ENCODE measurements around the gene WDR18. TPM values are rescaled to one million over a fixed set of nuclear protein-coding genes. Genes with fewer than 3 reads are reported as not detected.
A peak's percentile ranks its signal among the peaks of the same experiment; 100 is the strongest.

Gene WDR18
- total and polyA plus RNA-seq, 8 donors = 12.3 to 84.8 (median 23.3) TPM

DNA sequence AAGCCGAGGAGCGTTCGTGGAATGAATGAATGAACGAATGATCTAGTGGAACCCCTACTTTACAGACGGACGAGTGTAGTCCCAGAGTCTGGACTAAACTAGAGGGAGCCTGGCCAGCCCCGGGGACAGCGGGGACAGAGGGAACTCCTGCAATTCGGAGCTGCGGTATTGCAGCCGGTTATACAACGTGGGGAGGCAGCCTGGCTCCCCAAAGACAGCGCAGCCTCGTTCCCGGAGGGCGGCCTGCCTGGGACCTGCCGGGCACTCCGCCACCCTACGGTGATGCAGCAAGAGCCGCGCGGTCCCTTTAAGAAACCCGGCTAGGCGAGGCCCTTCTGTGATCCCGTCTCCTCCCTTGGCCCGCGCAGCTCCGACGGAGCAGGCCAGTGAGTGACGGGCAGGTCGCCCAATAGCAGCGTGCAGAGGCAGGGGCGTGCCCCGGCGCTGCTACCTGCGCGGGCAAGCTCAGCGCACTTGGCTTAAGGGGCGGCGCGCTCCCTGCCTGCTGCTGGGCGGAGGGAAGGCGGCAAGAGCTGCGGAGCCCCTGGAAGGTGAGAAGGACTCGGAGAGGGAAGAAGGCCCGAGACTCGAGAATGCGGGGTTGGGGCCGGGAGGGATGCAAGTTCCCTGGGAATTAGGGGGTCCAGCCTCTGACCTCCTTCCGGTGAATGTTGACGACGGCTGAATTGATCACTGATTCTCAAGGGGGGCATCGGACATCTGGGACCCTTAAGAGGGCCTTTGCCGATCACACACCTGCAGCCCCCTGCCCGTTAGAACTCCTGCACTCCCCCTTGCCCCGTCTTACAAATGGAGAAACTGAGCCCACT lies 55.7 kb downstream of the WDR18 start, which contains the start of gene ABCA7:
ABCA7 (plus strand) TSS at position 462 of the 830 bp plus-strand sequence. CDS start 1,255 bp downstream, outside the sequence.
- Histone ChIP-seq H3K9me3 (no peaks in the 10 kb centered on the region), H3K27ac (peak within 1 kb of the TSS in 3 of 4 donors; percentile 8 to 43 (median 35)), H3K4me3 (peak within 1 kb of the TSS; percentile 18 to 55 (median 33)), H3K27me3 (no peaks in the 10 kb centered on the region), H3K4me1 (peaks cover 0 to 10% (median 0%) of the 10 kb centered on the region in 3 donors), H3K36me3 (no peaks in the 10 kb centered on the region)
- TF ChIP-seq, protein P1, sequence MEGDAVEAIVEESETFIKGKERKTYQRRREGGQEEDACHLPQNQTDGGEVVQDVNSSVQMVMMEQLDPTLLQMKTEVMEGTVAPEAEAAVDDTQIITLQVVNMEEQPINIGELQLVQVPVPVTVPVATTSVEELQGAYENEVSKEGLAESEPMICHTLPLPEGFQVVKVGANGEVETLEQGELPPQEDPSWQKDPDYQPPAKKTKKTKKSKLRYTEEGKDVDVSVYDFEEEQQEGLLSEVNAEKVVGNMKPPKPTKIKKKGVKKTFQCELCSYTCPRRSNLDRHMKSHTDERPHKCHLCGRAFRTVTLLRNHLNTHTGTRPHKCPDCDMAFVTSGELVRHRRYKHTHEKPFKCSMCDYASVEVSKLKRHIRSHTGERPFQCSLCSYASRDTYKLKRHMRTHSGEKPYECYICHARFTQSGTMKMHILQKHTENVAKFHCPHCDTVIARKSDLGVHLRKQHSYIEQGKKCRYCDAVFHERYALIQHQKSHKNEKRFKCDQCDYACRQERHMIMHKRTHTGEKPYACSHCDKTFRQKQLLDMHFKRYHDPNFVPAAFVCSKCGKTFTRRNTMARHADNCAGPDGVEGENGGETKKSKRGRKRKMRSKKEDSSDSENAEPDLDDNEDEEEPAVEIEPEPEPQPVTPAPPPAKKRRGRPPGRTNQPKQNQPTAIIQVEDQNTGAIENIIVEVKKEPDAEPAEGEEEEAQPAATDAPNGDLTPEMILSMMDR (IDR thresholded peaks at IDR 0.05) = no peak
- peak; percentile 99 to 100 (median 100) for DNase-seq
- intact Hi-C loops (cut with DNase I) = no loop called here
- WGBS, 2 donors = 2% methylated on average over 53 to 56 of the region's 56 CpGs
- ATAC-seq = peak; percentile 91 to 94 (median 93)
- FAIRE-seq = no peak

- no peaks in the 10 kb centered on the region for H3K27me3 ChIP-seq
- peaks cover 0 to 10% (median 0%) of the 10 kb centered on the region in 3 donors for H3K4me1 ChIP-seq
- WGBS, 2 donors = 1% methylated on average over 27 of the region's 27 CpGs
- DNase-seq = peak; percentile 89 to 94 (median 90)
- TF ChIP-seq, protein P1 (IDR thresholded peaks at IDR 0.05) = no peak
- ATAC-seq = peak; percentile 75 to 84 (median 77)
- no peak for FAIRE-seq
- H3K9me3 ChIP-seq = no peaks in the 10 kb centered on the region
- H3K36me3 ChIP-seq = no peaks in the 10 kb centered on the region
- H3K4me3 ChIP-seq = peak overlapping the region; percentile 18 to 55 (median 33)
- peak overlapping the region in 3 of 4 donors; percentile 8 to 43 (median 35) for H3K27ac ChIP-seq
- intact Hi-C loops (cut with DNase I) = no loop called here
These were observed 56.5 kb downstream of the WDR18 start for GRCh38 chr19:1040476-1041271.

- no peaks in the 10 kb centered on the region for H3K9me3 ChIP-seq
- FAIRE-seq (no peak), DNase-seq (peak in 1 of 6 donors; percentile 48), ATAC-seq (no peak)
- H3K27me3 ChIP-seq = no peaks in the 10 kb centered on the region
- intact Hi-C loops (cut with DNase I) = no loop called here
- H3K27ac ChIP-seq = peak overlapping the region in 1 of 4 donors; percentile 8
- H3K4me3 ChIP-seq = peak overlapping the region in 2 of 4 donors; percentile 40 to 55
- peaks cover 0 to 10% (median 0%) of the 10 kb centered on the region in 3 donors for H3K4me1 ChIP-seq
- 24 to 37% methylated on average over 23 to 26 of the region's 26 CpGs for WGBS, 2 donors
- no peaks in the 10 kb centered on the region for H3K36me3 ChIP-seq
- TF ChIP-seq, protein P1 (IDR thresholded peaks at IDR 0.05) = no peak
These were observed 57.2 kb downstream of the WDR18 start for GRCh38 chr19:1041272-1041834.

DNA sequence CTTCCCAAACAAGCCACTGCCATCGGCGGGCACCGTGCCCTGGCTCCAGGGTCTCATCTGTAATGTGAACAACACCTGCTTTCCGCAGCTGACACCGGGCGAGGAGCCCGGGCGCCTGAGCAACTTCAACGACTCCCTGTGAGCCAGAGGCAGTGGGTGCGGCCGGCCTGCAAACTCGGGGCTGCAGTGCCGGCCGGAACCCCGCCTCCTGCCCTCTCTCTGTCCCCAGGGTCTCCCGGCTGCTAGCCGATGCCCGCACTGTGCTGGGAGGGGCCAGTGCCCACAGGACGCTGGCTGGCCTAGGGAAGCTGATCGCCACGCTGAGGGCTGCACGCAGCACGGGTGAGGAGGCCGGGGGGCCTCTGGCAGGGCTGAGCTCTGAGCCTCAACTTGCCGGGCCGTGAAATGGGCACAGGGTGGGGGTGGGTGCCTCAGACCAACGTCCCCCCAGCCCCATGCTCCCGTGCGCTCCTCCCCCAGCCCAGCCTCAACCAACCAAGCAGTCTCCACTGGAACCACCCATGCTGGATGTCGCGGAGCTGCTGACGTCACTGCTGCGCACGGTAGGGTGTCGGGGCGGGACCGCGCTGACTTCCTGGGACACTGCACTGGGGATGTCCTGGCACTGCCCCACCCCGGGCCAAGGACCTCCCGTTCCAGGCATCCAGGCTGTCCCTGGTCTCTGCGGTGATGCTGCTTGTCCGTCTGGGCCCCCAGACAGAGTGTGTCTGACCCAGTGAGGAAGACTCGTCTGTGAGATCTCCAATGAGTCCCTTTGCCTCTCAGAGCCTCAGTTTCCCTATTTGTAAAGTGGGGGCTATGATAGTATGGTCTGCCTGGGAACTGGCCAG lies 57.9 kb downstream of the WDR18 start:
- no peaks in the 10 kb centered on the region for H3K9me3 ChIP-seq
- no peaks in the 10 kb centered on the region for H3K27me3 ChIP-seq
- TF ChIP-seq, protein P1 (IDR thresholded peaks at IDR 0.05) = no peak
- WGBS, 2 donors = 57 to 67% methylated on average over 43 of the region's 43 CpGs
- peaks cover 0 to 10% (median 0%) of the 10 kb centered on the region in 3 donors for H3K4me1 ChIP-seq
- H3K27ac ChIP-seq = no peak overlapping the region
- H3K4me3 ChIP-seq = no peak overlapping the region
- intact Hi-C loops (cut with DNase I) = no loop called here
- FAIRE-seq (no peak), DNase-seq (peak; percentile 73 to 96 (median 88)), ATAC-seq (peak; percentile 19 to 38 (median 28))
- no peaks in the 10 kb centered on the region for H3K36me3 ChIP-seq
